ENCODE results near the gene SNTG2. TPM values are rescaled to one million over a fixed set of nuclear protein-coding genes. Genes with fewer than 3 reads are reported as not detected.

The SNTG2 gene
- total RNA-seq, 2 experiments from 2014 or later, result 0.25 to 0.57 TPM

GRCh38 chr2:929925-930324 is 20.7 kb upstream of the SNTG2 start:
- ATAC-seq (no peak), DNase-seq (no peak)
- peaks cover 4% of the 10 kb centered on the region for H3K27me3 Mint-ChIP-seq
- no peaks in the 10 kb centered on the region for H3K4me1 Mint-ChIP-seq
- no peaks in the 10 kb centered on the region for H3K9me3 Mint-ChIP-seq (ENCODE audit: low read depth)
- POLR2A ChIA-PET, result no interaction called here
- CTCF ChIA-PET, result no interaction called here
- H3K27ac Mint-ChIP-seq, result no peak overlapping the region
- no peaks in the 10 kb centered on the region for H3K36me3 Mint-ChIP-seq (ENCODE audit: low read depth)
- intact Hi-C loops (cut with DNase I, micrococcal nuclease), result no loop called here
- no peak overlapping the region for H3K4me3 Mint-ChIP-seq

DNA sequence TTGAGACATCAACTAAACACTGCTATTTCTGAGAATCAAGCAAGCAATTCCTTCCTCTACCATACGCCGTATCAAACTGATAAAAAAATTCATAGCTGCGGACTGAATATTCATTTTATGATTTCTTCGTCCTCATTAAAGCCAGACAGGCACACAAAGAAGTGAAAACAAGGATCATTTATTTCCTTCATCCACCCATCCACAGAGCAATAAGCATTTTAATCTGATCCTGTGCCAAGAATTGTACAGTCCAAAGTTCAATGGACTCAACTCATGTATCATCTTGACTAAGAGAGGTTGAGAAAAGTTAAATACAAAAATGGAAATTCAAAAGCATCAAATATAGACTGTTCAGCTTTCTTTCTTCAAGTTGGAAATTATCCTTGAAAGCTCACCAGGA is 19.7 kb upstream of the SNTG2 start:
- Mint-ChIP-seq H3K27me3 (no peaks in the 10 kb centered on the region), H3K4me3 (no peak overlapping the region)
- ATAC-seq, result no peak

GRCh38 chr2:932320-933115 is 18.1 kb upstream of the SNTG2 start:
- Mint-ChIP-seq H3K27me3 (no peaks in the 10 kb centered on the region), H3K4me3 (no peak overlapping the region), H3K27ac (no peak overlapping the region), H3K4me1 (no peaks in the 10 kb centered on the region), H3K36me3 (ENCODE audit: low read depth) (no peaks in the 10 kb centered on the region), H3K9me3 (ENCODE audit: low read depth) (peaks cover 3% of the 10 kb centered on the region)
- intact Hi-C loops (cut with DNase I, micrococcal nuclease), result no loop called here
- no peak for DNase-seq
- CTCF ChIA-PET, result no interaction called here
- ATAC-seq, result no peak
- POLR2A ChIA-PET, result no interaction called here

More for the DNA sequence above, 19.7 kb upstream of the SNTG2 start:
- Mint-ChIP-seq H3K27ac (no peak overlapping the region), H3K9me3 (ENCODE audit: low read depth) (no peaks in the 10 kb centered on the region), H3K4me1 (no peaks in the 10 kb centered on the region), H3K36me3 (ENCODE audit: low read depth) (no peaks in the 10 kb centered on the region)
- ChIA-PET CTCF (no interaction called here), POLR2A (no interaction called here)
- DNase-seq, result no peak
- intact Hi-C loops (cut with DNase I, micrococcal nuclease), result no loop called here

GRCh38 chr2:933734-934295 is 16.8 kb upstream of the SNTG2 start:
- H3K4me3 Mint-ChIP-seq, result no peak overlapping the region
- CTCF ChIA-PET, result no interaction called here
- intact Hi-C loops (cut with DNase I, micrococcal nuclease), result no loop called here

DNA sequence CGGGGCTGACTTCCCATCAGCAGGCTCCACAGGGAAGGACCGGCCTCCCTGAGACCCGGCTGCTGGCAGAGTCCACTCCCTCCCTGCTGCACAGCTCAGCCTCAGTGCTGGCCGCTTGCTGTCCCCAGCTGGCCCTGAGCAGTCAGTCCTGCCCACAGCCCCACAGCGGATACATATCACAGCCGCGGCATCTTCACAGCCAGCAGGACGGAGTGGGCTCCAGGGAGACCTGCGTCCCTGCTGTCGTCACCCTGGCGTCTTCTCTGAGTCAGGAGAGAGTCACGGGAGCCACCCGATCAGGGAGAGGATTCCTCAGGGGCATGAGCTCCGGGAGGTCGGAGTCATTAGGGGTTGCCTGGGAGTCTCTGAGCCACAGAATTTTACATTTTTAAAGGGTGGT is 13.1 kb upstream of the SNTG2 start:
- Mint-ChIP-seq H3K36me3 (ENCODE audit: low read depth) (no peaks in the 10 kb centered on the region), H3K27me3 (peaks cover 2% of the 10 kb centered on the region), H3K4me3 (no peak overlapping the region), H3K4me1 (no peaks in the 10 kb centered on the region), H3K9me3 (ENCODE audit: low read depth) (peaks cover 3% of the 10 kb centered on the region), H3K27ac (no peak overlapping the region)
- no peak for DNase-seq
- CTCF ChIA-PET, result no interaction called here
- intact Hi-C loops (cut with DNase I, micrococcal nuclease), result no loop called here
- ATAC-seq, result no peak
- POLR2A ChIA-PET, result no interaction called here

More at GRCh38 chr2:933734-934295, 16.8 kb upstream of the SNTG2 start:
- H3K27ac Mint-ChIP-seq, result no peak overlapping the region
- no peaks in the 10 kb centered on the region for H3K4me1 Mint-ChIP-seq
- no peaks in the 10 kb centered on the region for H3K27me3 Mint-ChIP-seq
- DNase-seq (no peak), ATAC-seq (no peak)
- POLR2A ChIA-PET, result no interaction called here
- H3K9me3 Mint-ChIP-seq (ENCODE audit: low read depth), result peaks cover 3% of the 10 kb centered on the region
- H3K36me3 Mint-ChIP-seq (ENCODE audit: low read depth), result no peaks in the 10 kb centered on the region

DNA sequence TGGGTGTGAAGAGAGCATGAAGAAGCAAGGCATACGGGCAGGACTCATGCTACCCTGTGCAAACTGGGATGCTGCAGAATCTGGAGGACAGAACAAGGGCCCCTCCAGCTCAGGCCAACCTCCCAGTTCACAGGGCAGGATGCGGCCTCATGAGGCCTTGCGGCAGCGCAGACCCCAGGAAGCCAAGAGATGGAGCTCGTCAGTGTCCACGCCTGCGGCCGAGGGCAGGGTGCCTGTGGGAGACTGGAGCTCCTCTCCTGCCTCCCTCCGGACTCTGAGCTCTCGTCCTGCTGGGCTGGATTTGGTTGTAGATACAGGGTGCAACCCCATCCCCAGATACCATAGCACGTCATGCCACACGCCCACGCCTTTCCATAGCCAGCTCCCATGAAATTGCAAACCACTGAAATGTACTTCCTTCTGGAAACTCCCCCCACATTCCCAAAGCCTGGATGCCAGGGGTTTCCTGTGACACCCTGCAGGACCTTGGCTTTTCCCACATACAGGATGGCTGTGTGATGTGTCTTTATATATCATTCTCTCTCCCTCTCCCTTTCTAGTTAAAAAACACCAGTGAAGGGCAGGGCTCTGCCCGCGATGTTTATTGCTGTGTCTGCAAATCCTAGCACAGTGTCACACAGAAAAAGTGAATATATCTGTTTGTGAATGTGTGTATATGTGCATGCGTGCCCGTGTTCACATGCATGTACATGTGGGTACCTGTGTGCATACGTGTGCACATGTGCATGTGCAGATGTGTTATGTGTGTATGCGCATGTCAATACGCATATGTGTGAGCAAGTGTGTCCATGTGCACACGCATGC is 12.3 kb upstream of the SNTG2 start:
- Mint-ChIP-seq H3K27ac (no peak overlapping the region), H3K4me1 (no peaks in the 10 kb centered on the region), H3K27me3 (peaks cover 3% of the 10 kb centered on the region), H3K36me3 (ENCODE audit: low read depth) (no peaks in the 10 kb centered on the region), H3K4me3 (no peak overlapping the region), H3K9me3 (ENCODE audit: low read depth) (peaks cover 3% of the 10 kb centered on the region)
- ChIA-PET POLR2A (no interaction called here), CTCF (no interaction called here)
- DNase-seq, result no peak
- intact Hi-C loops (cut with DNase I, micrococcal nuclease), result no loop called here
- no peak for ATAC-seq

- H3K27ac Mint-ChIP-seq, result no peak overlapping the region
- no peak for DNase-seq
- H3K27me3 Mint-ChIP-seq, result peaks cover 8% of the 10 kb centered on the region
- CTCF ChIA-PET, result no interaction called here
- POLR2A ChIA-PET, result no interaction called here
- intact Hi-C loops (cut with DNase I, micrococcal nuclease), result loop anchor here in 1 of 2 experiments (10.0 kb wide), 1 partner anchor 235 kb away; no protein-coding TSS in a partner anchor
- H3K4me1 Mint-ChIP-seq, result no peaks in the 10 kb centered on the region
- no peaks in the 10 kb centered on the region for H3K36me3 Mint-ChIP-seq (ENCODE audit: low read depth)
- H3K9me3 Mint-ChIP-seq (ENCODE audit: low read depth), result peaks cover 9% of the 10 kb centered on the region
- no peak overlapping the region for H3K4me3 Mint-ChIP-seq
- no peak for ATAC-seq
Observed at GRCh38 chr2:939936-940601, 10.6 kb upstream of the SNTG2 start.

GRCh38 chr2:941871-942270 is 8.8 kb upstream of the SNTG2 start:
- ChIA-PET CTCF (no interaction called here), POLR2A (no interaction called here)
- intact Hi-C loops (cut with DNase I, micrococcal nuclease), result loop anchor here in 1 of 2 experiments (10.0 kb wide), 1 partner anchor 237 kb away; no protein-coding TSS in a partner anchor
- peaks cover 13% of the 10 kb centered on the region for H3K4me1 Mint-ChIP-seq
- no peak for ATAC-seq
- no peaks in the 10 kb centered on the region for H3K36me3 Mint-ChIP-seq (ENCODE audit: low read depth)
- H3K27ac Mint-ChIP-seq, result no peak overlapping the region
- H3K4me3 Mint-ChIP-seq, result no peak overlapping the region
- peaks cover 5% of the 10 kb centered on the region for H3K9me3 Mint-ChIP-seq (ENCODE audit: low read depth)
- no peak for DNase-seq
- H3K27me3 Mint-ChIP-seq, result peaks cover 8% of the 10 kb centered on the region

DNA sequence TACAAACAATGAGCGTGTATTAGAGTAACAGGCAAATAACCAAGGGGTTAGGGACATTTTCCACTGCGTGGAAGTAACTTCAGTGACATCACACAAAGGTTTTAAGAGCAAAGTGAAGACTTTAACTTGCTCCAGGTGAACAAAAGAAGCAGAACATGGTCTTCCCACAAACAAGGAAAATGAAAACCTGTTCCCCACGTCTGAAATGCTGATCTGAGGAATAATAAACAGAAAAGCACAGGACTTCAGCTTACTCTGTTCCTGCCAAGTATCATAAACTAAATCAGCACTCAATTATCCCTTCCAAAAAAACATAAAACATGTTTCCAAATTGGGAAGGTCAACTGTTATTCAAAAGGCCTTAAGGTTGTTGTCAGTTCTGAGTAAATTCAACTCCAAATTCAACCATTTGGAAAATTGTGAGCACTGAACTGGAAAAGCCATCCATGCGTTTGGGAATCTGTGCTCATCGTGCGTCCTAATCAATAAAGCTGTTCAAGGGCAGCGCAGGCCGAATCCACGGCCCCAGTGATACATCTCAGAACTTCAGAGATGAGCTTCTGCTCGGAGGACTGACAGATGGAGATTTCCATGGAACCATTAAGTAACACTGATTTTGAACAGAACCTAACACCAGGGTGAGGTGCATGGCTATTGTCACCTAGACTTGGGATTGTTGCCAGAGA is 7.7 kb upstream of the SNTG2 start:
- Mint-ChIP-seq H3K27ac (no peak overlapping the region), H3K27me3 (peaks cover 11% of the 10 kb centered on the region), H3K4me1 (peaks cover 15% of the 10 kb centered on the region), H3K9me3 (ENCODE audit: low read depth) (peaks cover 5% of the 10 kb centered on the region), H3K4me3 (no peak overlapping the region), H3K36me3 (ENCODE audit: low read depth) (no peaks in the 10 kb centered on the region)
- ATAC-seq (no peak), DNase-seq (no peak)
- ChIA-PET CTCF (no interaction called here), POLR2A (no interaction called here)
- intact Hi-C loops (cut with DNase I, micrococcal nuclease), result loop anchor here in 1 of 2 experiments (10.0 kb wide), 1 partner anchor 238 kb away; no protein-coding TSS in a partner anchor

DNA sequence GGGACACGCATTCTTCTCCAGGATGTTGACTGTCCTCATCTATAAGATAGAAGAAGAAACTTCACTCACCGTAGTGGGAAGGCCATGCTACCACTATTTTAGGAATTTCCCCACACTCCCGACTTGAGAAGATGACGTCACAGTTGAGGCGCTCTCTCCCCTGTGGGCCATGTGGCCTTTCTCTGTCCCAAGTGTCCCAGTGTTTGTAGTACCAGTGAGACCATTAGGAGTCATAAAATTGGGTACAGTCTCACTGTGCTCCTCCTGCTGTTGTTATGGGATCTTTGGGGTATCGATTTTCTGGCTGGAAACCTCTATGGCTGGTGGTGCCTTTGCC is 7.2 kb upstream of the SNTG2 start:
- peaks cover 15% of the 10 kb centered on the region for H3K4me1 Mint-ChIP-seq
- DNase-seq, result no peak
- no peak for ATAC-seq
- peaks cover 5% of the 10 kb centered on the region for H3K9me3 Mint-ChIP-seq (ENCODE audit: low read depth)
- intact Hi-C loops (cut with DNase I, micrococcal nuclease), result loop anchor here in 1 of 2 experiments (10.0 kb wide), 1 partner anchor 239 kb away; no protein-coding TSS in a partner anchor
- no peak overlapping the region for H3K27ac Mint-ChIP-seq
- peaks cover 11% of the 10 kb centered on the region for H3K27me3 Mint-ChIP-seq
- ChIA-PET POLR2A (no interaction called here), CTCF (no interaction called here)
- no peaks in the 10 kb centered on the region for H3K36me3 Mint-ChIP-seq (ENCODE audit: low read depth)
- no peak overlapping the region for H3K4me3 Mint-ChIP-seq

GRCh38 chr2:943821-944220 is 6.8 kb upstream of the SNTG2 start:
- Mint-ChIP-seq H3K36me3 (ENCODE audit: low read depth) (no peaks in the 10 kb centered on the region), H3K4me3 (no peak overlapping the region), H3K9me3 (ENCODE audit: low read depth) (peaks cover 5% of the 10 kb centered on the region), H3K27me3 (peaks cover 11% of the 10 kb centered on the region), H3K4me1 (peaks cover 15% of the 10 kb centered on the region), H3K27ac (no peak overlapping the region)
- ChIA-PET CTCF (no interaction called here), POLR2A (no interaction called here)
- intact Hi-C loops (cut with DNase I, micrococcal nuclease), result loop anchor here in 1 of 2 experiments (10.0 kb wide), 1 partner anchor 239 kb away; no protein-coding TSS in a partner anchor
- no peak for ATAC-seq
- DNase-seq, result no peak

All from activated CD4-positive, alpha-beta T cell treated with anti-CD3 and anti-CD28 coated beads for 36 hours (primary cell).